Measurements from ENCODE around the gene NOTUM.

- TF ChIP-seq CTCF (conservative IDR thresholded peaks at IDR 0.05; ENCODE audit: low read depth, low read length) (no peak), USF2 (IDR thresholded peaks at IDR 0.05; ENCODE audit: low read depth, low read length) (no peak), POLR2A (IDR thresholded peaks at IDR 0.05; ENCODE audit: low read depth, low read length) (no peak), MAZ (IDR thresholded peaks at IDR 0.05; ENCODE audit: borderline replicate concordance, low read depth, low read length) (no peak)
Measured at GRCh38 chr17:81924557-81925532, 36.1 kb downstream of the NOTUM start.
